GM18909 (cell line): ENCODE results near the gene ANXA11.
"Not testable (repeated sequence)": the region's sequence is repeated elsewhere in the genome, so short reads cannot be mapped to it uniquely, and the experiment has no call there.

ENCODE experiments used
- ATAC-seq: cut with Tn5 transposase; IDR thresholded peaks from one replicate; pipeline ENCODE4 v1.9.1; 2021; ENCODE audit warnings: mild to moderate bottlenecking; ENCODE audit not compliant: unreplicated experiment, poor library complexity

Gene ANXA11

DNA sequence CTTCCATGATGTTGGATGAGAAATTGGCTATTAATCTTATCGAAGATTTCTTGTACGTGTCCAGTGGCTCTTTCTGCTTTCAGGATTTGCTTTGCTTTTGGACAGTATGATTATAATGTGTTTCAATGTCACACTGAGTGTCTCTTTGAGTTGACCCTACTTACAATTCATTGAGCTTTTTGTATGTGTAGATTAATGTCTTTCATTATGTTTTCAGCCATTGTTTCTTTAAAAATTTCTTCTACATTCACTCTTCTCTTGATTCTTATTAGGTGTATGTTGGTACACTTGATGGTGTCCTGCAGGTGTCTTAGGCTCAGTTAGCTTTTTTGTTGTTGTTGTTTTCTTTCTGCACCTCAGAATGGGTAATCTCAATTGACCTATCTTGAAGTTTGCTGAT is 56.2 kb downstream of the ANXA11 start:
- no peak for ATAC-seq

DNA sequence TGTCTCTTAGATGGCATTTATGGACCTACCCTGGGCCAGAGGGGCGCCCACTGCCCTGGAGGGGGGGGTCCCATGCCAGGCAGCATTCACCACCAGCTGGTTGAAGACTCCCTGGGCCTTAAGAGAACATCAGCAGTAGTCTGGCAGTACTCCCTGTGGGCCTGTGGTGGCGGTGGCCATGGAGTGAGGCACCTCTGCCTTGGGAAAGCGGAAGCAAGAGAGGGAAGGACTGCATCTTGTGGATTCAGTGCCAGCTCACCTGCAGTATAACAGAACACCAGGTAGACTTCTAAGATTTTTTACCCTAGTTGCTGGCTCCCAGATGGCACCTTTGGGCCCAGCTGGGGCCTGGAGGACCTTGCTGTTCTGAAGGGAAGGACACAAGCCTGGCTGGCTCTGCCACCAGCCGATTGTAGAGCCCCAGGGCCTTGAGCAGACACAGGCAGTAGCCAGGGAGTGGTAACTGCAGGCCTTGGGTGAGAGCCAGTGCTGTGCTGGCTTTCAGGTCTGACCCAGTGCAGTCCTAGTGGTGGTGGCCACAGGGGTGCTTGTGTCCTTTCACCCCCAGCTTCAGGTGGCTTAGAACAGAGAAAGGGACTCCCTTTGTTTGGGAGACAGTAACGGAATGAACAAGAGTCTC is 57.1 kb downstream of the ANXA11 start:
- no peak for ATAC-seq

DNA sequence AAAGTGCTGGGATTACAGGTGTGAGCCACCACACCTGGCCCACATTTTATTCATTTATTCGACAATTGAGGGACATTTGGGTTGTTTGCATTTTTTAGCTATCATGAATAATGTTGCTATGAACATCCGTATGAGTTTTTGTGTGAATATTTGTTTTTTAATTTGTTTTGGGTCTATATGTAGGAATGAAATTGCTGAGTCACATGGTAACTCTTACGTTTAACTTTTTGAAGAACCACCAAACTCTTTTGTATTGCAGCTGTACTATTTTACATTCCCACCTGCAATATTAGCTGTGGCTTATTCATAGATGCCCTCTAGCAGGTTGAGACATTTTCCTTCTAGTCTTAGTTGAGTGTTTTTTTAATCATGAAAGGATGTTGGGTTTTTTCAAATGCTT is 58.4 kb downstream of the ANXA11 start:
- no peak for ATAC-seq

DNA sequence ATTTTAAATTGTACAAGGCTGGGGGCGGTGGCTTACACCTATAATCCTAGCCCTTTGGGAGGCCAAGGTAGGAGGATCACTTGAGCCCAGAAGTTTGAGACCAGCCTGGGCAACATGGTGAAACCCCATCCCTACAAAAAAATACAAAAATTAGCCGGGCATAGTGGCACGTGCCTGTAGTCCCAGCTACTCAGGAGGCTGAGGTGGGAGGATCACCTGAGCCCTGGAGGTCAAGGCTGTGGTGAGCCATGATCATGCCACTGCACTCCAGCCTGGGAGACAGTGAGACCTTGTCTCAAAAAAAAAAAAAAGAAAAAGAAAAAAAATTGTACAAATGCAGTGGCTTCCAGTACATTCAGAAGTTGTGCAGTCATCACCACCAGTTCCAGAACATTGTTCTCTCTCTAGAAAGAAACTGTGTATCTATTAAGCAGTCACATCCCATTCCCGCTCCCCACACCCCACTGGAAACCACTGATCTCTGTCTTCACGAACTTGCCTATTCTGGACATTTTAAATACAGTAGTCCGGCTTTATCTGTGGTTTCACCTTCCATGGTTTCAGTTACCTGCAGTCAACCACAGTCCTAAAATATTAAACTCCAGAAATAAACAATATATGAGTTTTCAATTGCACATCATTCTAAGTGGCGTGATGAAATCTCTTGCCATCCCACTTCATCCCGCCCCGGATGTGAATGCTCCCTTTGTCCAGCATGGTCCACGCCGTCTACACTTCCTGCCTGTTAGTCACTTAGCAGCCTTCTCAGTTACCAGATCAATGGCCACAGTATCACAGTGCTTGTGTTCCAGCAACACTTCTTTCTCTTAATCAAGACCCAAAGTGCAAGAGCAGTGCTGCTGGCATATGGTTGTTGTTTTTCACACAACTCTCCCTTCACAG is 59.7 kb downstream of the ANXA11 start:
- ATAC-seq, result not testable (repeated sequence)

DNA sequence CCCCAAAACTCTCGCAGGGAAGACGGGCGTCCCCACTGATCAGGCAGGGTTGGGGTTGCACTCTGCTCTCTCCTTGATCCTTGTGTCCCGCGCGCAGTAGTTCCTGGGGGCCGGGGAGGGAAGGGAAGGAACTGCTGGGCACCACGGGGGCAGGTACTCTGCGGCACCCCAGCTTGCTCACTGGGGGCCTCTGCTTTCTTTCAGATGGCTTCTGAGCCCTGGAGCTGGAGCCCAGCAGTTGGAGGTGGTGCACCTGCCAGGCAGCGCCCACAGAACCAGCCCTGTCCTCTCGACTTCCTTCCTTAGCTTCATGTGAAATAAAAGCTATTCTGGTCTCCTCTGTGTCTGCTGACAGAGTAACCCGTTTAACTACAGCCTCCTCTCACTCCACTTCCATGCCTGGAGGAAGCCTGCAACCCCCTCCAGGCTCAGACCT is 60.6 kb downstream of the ANXA11 start:
- peak; percentile 62 for ATAC-seq

DNA sequence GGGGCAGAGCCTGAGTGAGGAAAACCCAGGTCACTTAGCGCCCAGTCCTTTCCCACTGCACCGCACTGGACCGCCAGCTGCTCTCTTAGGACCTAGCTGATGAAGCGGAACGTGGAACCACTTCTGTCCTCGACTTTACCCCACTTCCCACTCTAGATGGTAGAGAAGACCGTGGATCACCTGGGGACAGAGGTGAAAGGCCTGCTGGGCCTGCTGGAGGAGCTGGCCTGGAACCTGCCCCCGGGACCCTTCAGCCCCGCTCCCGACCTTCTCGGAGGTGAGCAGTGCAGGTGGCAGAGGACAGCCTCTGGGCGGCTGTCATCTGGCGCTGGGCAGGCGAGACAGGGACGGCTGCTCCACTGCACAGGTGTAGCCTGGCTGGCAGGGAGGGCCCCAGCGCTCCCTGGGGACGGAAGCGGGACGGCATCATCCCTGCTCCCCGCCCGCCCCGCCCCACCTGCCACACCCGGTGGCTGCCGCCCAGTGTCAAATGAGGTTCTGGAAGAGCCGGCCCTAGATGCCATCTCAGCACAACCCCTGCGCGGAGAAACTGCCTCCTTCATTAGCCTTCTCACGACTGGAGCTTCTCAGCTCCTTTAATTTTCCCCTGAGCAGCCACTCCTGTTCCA is 61.2 kb downstream of the ANXA11 start:
- ATAC-seq, result peak; percentile 68

DNA sequence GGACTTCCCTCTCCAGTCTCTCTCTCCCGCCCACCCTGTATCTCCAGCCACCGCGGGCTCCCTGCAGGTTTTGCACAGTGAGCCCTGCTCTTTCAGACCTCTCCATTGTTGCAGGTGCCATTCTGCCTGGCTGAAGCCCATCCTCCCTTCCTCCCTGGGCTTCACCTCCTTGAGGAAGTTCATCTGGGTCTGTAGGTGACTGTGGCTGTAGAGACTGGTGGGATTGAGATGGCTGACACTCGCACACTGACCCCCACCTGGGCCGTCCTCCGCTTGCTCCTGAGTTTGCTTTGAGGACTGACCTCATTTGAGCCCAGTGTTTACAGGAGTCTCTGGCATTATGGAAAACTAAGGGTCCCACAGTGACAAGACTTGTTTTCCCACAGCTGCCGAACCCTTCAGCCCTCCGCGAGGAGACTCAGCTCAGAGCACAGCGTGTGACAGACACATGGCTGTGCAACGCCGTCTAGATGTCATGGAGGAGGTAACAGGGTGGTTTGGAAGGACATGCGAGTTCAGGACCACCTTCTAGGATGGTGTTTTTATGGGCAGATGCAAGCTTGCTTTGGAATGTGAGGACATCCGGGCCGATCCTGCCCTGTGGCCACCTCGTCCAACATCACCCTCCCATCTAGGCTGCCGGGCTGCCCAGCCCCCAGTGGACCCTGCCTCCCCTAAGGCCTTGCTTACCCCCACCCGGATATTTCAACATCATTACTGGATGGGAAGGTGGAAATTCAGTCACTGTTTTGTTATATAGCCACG is 63.5 kb downstream of the ANXA11 start:
- ATAC-seq, result no peak

DNA sequence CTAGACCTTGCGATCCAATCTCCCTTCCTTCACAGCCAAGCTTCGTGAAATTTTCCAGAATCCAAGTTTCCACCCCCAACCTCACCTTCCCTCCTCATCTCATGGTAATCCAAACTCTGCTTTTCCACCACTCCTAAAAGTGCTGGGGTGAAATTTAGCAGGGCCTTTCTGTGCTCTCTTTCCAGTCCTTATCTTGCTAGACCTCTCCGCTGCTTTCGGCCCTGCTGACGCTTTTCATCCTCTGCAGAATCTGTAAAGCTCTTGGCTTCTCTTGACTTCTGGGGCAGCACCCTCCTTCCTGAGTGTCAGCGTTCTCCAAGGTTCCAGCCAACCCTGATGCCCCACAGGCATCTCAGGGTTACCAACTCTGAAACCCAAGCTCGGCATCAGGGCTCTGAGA is 65.1 kb downstream of the ANXA11 start:
- no peak for ATAC-seq

DNA sequence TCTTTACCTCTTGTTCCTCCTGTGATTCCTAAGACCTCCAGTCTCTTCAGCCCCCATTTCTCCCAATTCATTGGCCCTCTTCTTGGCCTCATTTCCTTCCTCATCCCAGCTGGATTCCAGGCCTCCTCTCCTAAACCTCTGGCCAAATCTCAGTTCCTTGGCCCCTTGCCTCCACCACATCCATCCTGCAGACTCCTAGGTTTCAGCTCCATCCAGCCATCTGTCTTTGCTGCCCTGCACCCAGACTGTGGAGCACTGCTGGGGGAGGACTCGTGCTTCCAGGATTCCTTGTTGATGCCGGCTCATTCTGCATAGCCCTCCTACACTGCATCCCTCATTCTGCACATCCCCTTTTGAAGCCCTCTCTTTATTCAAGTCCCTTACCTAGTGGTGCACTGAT is 66.1 kb downstream of the ANXA11 start:
- no peak for ATAC-seq

DNA sequence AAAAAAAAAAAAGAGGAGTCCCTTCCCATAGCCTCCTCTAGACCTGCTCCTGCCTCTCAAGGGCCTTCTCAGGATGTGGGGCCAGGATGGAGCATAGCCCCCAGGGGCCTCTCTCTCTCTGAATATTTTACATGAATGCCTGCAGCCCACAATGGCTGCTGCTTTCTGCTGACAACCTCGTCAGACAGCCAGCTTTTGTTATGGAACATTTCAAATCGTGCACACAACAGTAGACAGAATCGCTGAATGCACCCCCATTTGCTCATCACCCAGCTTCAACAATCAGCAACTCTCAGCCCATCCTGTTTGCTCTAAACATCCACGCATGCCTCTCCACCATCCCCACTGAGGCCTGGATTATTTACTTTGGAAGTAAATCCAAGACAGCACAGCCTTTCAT is 67.4 kb downstream of the ANXA11 start:
- no peak for ATAC-seq

DNA sequence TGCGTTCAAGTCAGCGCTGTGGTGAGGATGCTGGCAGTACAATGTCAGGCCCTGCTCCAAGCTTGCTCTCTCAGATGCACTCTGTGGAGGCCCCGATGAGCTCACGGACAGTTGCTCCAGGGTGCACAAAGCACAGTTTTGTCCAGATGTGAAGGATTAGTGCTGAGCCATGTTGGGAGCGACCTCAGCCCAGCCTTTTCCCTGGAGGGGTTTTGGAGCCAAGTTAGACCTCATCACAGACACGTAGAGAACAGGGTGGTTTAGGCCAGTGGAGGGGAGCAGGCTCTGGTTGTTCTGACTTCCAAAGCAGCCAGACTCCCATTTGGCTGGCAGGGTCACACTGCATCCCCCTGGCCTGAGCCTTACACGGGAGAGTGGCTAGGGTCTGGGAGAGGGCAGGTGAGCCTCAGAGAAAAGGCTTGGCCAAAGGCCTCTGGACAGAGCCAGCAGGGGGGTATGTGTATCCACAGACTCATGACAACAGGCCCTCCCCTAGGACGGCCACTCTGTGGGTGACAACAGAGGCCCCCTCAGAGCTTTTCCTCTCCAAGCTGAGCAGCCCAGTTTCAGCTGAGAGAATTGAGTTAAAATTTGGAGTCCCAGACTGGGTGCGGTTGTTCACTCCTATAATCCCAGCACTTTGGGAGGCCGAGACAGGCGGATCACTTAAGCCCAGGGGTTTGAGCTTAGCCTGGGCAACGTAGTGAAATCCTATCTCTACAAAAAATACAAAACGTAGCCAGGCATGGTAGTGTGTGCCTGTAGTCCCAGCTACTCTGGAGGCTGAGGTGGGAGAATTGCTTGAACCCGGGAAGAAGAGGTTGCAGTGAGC is 68.1 kb downstream of the ANXA11 start:
- no peak for ATAC-seq

DNA sequence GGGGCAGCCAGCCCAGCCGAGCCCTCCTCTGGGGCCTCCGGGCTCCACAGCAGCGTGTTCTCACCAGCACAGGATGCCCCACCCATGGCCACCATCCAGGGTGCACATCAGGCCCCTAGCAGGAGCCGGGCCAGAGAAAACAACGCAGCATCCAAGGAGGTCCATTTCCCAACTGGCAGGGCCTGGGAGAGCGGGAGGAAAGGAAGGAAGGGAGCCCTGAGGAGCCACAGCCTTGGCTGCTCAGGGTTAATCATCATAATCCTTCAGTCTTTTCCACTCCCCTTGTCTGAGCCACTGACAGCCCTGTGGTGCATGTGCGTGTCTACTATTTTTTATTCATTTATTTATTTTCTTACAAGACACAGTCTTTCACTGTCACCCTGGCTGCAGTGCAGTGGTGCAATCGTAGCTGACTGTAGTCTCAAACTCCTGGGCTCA is 69.2 kb downstream of the ANXA11 start:
- no peak for ATAC-seq

DNA sequence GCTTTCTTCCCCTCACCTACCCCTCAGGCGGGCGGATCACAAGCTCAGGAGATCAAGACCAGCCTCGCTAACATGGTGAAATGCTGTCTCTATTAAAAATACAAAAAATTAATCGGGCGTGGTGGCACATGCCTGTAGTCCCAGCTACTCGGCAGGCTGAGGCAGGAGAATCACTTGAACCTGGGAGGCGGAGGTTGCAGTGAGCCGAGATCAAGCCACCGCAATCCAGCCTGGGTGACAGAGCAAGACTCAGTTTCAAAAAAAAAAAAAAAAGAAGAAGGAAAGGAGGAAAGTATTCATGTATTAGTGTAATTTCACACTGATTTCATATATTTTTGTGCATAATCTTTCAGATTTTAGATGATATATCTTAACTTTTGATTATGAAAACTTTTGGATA is 71.7 kb downstream of the ANXA11 start:
- not testable (repeated sequence) for ATAC-seq

DNA sequence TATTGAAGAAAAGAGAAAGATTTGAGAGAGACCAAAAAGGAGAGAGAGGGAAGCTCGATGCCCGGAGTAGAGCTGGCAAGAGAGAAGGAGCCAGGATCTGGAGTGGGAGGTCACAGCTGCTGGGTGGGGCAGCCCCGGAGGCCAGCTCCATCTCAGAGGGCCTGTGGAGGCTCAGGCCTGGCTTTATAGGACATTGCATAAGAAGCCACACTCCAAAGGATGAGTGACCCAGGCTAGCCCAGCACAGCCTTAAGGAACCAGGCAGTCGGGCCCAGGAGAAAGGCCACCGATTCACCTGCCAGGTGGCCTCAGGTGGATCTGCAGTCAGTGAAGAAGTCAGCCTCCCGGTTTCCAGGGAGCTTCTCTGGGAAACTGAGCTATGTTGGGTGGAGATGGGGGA is 72.1 kb downstream of the ANXA11 start:
- no peak for ATAC-seq

DNA sequence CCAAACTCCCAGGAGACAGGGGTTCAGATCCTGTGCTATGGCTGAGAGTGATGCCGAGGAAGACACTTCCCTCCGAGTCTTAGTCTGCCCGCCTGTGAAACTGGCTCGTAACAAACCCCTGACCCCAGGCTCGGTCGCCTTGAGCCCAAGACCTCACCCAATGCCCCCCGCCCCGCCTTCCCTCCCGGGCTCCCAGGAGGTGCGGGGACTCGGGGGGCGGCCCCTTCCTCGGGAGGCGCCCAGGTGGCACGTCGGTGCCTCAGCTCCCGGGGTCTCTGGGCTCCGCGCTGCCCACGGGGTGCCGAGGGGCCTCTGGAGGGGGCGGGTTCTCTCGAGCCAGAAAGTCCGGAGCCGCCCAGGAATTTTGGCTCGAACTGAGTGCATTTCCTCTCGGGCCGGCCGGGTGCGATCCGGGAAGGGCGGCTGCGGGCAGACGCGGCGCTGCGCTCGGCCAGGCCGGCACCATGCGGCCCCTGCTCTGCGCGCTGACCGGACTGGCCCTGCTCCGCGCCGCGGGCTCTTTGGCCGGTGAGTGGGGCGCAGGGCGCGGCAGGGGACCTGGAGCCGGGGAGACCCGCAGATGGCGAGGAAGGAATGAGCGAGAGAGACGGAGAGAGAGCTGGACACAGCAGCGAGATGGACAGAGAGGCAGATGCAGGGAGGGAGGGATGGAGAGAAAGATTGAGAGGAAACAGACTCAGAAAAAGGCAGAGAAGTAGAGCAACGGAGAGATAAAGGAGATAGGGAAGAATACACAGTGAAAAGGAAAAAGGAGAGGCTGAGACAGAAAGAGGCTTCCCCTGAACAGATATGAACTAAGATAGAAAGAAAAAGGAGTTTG is 72.8 kb downstream of the ANXA11 start, which contains the start of gene PLAC9:
PLAC9 (plus strand) TSS at position 432 of the 841 bp plus-strand sequence; CDS start at position 465, 33 bp downstream.
- no peak for ATAC-seq

DNA sequence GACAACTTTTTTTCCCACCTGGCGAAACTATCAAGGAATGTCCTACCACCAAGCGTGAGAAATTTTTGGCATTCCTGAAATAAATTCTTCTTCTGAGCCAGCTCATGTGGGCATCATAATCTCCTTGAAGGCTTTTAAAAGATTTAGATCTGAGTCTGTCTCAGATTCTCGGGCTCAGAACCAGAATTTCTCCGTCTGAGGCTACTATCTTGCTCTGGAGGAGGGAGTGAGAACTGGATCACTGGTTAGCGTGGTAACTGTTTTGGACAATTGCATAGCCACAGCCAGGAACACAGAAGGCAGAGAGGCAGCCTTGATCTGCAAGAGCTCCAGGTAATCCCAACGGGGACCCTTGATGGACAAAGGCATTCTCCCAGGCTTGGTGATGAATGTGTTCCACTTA is 73.8 kb downstream of the ANXA11 start:
- ATAC-seq, result no peak

DNA sequence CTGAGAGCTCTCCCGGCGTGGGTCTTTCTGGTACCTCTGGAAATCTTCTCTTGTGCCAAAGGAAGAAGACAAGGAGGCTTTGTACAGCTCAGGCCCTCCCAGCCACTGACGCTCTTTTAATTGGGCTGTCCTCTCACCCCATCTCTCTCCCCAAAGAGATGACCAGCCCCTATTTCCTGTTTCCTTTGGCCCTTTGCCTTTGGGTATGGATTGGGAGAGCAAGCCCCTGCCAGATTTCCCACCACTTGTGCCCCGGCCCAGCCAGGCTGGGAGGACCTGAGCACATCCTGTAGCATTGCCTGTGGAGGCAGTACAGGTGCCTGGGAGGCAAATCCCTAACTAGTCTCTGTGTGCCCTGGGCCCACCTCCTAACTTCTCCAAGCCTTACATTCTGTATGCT is 78.5 kb downstream of the ANXA11 start:
- ATAC-seq, result no peak

DNA sequence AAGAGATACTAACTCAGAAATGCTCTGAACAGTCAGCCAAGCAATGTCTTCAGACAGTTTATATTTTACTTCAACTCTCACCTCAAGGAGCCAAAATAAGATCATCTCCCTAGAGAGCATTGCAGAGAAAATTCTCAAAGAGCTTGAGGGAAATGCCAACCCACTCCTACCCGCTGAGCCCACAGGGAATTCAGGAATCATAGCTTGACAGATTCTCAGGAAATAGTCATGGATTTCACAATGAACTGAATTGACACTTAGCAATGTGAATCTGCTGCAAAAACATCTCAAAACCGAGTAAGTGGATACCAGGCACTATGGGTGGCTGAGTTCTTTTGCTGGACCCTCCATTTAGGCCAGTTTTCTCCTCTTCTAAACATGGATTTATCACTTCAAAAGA is 82.6 kb downstream of the ANXA11 start:
- no peak for ATAC-seq
